H4 (cell line): Measurements from ENCODE around the gene THADA. TPM values are rescaled to one million over a fixed set of nuclear protein-coding genes. Genes with fewer than 3 reads are reported as not detected.

Experiments used
- DNase-seq: peaks from one replicate; pipeline ENCODE4 v3.0.0-alpha.2; 2015; ENCODE audit warnings: low spot score
- total RNA-seq: library from RNA; depleted of rRNA; stranded (reverse); fragments of >200 nt; shearing (Covaris generic); gene quantifications from 2 replicates; pipeline ENCODE4 v1.2.3, GENCODE V29; 2014

Gene THADA
- total RNA-seq, 1 experiment from 2014 or later: 10.9 TPM

GRCh38 chr2:43225093-43225787 is 370.6 kb downstream of the THADA start:
- no peak for DNase-seq

DNA sequence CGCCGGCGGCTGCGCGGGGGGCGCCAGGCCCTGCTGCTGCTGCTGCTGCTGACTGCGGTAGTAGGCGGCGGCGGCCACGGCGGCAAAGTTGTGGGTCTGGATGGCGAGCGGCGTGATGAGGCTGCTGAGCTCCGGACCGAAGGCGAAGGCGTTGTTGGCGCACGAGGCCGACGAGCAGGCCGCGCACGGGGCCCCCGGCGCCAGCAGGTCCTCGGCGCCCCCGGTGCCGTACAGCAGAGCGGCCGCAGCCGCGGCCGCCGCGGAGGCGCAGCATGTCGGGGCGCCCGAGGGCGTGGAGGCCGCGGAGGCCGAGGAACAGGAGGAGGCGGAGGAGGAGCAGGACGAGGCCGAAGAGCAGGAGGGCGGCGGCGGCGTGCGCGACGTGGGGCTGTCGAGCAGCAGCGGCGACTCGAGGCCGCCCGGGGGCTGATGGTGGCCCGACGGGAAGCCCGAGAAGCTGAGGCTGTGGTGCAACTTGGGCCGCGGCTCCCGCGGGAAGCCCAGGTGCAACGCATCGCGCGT is 371.2 kb downstream of the THADA start:
- DNase-seq: no peak

- DNase-seq: peak; percentile 65
Observed at GRCh38 chr2:43224131-43224570, 371.7 kb downstream of the THADA start.

DNA sequence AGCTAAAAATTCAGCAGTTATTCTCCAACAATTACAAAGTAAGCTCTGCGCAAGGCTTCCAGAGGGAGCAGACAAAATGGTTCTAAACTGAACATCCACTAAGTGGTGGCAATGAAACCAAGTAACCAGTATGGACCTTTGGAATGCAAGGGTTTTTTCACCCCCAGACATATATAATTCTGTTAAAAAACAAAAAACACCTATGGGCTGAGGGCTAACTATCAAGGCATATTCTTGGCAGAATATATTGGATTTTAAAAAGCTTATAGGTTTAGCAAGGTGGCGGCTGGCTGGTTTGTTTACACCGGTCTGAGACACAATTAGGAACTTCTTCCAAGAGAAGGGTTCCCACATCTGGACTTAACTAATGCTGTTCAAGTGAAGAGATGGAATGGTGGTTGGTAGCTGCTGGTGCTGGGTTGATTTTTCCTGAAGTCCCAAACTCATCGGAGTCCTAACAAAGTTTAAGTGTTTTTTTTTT is 372.3 kb downstream of the THADA start:
- DNase-seq: no peak

GRCh38 chr2:43222475-43223309 is 373.1 kb downstream of the THADA start:
- no peak for DNase-seq

- DNase-seq: peak; percentile 94
Observed at GRCh38 chr2:43221763-43222474, 373.9 kb downstream of the THADA start.

DNA sequence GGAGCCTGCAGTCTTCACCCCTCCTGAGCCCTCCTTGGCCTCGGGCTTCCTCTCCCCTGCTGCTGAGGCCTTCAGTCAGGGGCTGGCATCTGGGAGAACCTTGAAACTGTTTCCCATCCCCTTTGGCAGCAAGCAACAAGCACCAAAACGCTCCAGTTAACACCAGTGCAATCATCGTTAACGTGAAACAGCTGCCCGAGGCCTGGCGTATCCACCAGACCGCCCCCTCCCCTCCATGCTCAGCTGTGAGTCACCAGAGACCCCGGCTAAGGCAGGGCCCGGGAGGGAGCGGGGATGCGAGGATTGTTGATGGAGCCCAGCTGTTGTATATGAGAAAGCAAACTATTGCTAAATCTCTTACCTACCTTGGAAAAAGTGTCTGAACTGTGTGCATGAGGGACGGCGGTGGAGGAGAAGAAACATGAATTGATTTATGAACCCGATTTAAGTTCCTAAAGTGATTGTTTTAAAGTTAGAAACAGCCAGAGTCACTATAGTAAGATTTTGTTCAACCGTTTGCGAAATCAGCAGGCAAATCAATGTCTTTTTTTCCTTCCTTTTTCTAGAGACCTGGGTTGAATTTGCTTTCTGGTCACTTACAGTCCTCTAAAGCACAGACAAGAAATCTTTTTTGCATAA is 374.6 kb downstream of the THADA start:
- DNase-seq: peak; percentile 81

DNA sequence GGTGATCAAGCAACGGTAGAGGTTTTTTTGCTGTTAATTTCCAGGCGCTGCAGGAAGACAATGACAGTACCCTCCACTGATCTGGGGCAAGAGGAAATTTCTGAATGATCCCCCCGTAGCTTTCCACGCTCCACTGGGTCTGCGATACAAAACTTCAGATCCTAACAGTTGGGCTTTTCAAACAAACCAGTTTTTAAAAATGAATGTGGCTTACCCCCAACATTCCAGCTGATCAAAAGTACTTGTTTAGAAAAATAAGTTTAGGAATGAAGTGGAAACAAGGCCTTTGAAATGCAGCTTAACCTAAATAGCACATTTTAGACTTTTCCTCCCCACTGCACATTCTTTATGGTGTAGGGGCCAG is 375.1 kb downstream of the THADA start:
- no peak for DNase-seq

DNA sequence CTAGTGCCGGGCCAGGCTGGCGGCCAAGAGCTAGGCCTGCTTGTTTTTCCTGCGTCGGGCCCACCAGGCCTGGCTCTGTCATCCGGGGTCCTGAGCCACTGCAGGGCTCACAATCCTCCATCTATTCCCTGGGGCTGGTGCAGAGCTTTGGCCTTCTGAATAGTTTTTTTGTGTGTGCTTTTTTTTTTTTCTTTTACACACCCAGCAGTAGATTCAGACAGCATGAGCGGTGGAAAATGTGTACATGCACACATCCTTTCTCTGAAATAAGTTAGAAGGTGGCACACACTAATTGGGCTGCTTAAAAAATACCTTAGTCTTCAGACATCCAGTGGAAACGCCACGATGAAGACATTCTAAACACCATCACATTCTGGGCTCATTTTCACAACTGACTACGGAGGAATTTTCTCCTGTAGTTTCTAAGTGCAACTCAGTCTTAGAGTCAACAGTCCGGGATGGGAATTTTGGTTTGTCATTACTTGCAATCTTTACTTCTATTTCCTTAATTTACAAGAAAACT is 375.5 kb downstream of the THADA start:
- DNase-seq: no peak

GRCh38 chr2:43219383-43220228 is 376.2 kb downstream of the THADA start:
- peak; percentile 88 for DNase-seq

DNA sequence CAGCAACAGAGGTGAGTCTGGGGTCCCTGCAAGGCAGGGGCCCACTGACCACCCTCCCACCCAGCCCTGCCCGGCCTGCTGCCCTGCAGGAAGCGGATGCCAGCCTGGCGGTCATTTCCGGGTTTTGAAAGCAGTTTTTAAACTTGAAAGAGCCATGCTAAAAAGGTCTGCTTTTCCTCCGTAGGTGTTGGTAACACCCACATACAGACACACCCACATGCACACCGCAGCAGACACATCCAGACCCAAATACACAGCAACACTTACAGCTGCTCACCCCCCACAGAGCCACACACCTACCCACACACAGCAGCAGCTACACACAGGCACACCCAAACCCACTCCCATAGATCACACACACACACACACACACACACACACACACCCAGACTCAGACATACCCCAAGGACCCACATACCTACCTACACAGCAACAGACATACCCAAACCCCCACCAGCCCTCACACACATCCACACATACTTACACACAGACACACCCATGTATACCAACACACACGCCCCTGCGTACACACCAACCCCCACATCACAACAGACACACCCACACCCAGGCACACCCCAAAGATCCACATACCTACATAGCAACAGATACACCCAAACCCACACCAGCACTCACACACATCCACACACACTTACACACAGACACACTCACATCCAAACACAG is 377.0 kb downstream of the THADA start:
- DNase-seq: no peak

DNA sequence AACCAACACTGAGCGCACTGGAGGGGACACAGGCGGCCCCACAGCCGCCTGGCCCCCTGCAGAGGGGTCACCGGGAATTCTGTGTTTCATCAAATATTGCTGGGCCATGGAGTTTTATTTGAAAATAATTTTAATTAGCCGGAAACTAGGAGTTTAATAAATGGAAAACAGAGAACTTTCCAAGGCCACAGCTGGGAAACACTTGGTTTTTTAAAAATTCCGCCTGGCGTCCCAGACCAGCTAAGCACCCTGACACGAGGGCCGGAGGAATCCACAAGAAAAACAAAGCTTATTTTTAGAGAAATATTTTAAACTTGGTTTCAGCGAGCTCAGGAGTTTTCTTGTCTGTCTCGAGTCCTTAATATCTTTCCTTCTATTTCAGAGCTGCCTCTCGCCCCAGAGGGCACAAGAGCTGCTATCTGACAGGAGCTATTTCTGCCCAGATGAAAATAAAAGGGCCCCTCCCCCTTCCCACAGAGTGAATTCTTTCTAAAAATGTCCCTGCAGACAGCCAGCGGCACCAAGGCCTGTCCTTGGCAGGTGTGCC is 377.6 kb downstream of the THADA start:
- DNase-seq: no peak

GRCh38 chr2:43217228-43218154 is 378.3 kb downstream of the THADA start:
- no peak for DNase-seq

DNA sequence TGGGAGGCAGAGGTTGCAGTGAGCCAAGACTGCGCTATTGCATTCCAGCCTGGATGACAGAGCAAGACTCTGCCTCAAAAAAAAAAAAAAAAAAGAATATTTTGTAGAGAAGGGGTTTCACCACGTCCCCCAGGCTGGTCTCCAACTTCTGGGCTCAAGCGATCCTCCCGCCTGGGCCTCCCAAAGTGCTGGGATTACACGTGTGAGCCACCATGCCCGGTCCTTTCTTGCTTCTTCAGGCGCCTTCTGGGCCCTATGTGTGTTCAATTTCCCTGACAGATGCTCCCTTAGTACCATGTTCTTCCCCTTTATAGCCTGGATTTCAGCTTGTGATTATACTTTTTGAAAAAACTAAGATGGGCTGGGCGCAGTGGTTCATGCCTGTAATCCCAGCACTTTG is 379.2 kb downstream of the THADA start:
- DNase-seq: no peak

DNA sequence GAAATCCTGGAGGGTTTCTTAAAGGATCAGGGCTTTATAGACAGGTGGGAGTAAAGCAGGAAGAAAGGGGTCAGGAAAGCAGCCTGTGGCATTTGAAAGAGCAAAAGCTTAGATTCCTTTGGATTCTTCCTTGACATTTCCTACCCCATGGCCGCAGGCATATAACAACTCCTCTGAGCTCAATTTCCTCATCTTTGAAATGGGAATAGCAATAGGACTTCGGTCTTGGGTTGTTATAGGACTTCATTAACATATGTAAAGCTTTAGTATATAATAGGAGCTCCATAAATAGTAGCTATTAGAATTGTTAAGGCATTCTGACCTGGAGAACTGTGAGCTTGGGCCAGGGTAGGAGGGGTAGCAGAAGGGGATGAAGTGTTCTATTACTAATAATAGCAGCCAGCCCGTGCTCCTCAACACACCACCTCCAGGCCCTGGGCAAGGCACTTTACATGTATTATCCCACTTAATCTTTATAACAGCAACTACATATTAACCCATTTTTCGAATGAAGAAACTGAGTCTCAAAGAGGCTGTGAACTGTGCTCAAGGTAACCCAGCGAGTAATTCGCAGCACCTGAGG is 380.1 kb downstream of the THADA start:
- no peak for DNase-seq

- no peak for DNase-seq
Observed at GRCh38 chr2:43214253-43214652, 381.6 kb downstream of the THADA start.

DNA sequence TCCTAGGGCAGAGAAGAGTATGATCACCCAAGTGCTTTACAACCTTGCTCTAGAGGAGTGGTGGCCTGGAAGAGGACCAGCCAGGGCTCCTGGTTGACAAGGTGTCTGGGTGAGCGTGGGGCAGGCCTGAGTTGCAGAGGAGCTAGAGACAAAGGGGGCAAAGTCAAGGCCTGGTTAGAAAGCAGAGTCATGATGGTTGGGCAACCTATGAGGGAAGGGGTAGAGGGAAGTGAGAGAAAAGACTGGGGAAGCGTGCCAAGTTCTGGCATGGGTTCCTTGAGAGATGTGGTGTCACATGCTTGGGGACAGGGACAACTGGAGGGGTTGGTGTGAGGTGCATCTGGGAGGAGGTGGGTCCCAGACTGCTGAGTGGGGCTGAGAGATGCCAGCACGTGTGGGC is 382.9 kb downstream of the THADA start:
- no peak for DNase-seq

- DNase-seq: no peak
Observed at GRCh38 chr2:43212216-43212835, 383.5 kb downstream of the THADA start.
